Skeletal muscle cell (primary cell): ENCODE data around the gene CLASP1.

Experiments used
- DNase-seq: peaks from one replicate; pipeline ENCODE4 v3.0.0-alpha.2; 2010; ENCODE audit warnings: low read depth
- H3K4me3 ChIP-seq: 2 replicates; pipeline ENCODE4 v1.5.1; 2011; ENCODE audit warnings: low read depth, mild to moderate bottlenecking, control low read depth, low read length, moderate library complexity

The CLASP1 gene

DNA sequence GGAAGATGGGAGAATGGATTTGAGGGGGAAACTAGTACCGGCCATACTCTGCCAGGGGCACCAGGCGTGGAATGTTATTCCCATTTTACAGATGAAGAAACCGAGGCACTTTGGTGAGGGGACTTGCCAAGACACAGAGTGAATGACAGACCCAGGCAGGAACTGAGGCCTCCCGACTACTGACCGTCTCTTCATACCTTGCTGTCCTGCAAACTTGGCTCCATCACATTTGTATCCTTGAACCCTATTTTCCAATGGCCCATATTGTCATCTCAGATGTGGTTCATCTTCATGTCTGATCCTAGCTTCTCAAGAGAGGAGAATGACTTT is 358.0 kb downstream of the CLASP1 start:
- DNase-seq, result no peak
- no peak overlapping the region for H3K4me3 ChIP-seq

DNA sequence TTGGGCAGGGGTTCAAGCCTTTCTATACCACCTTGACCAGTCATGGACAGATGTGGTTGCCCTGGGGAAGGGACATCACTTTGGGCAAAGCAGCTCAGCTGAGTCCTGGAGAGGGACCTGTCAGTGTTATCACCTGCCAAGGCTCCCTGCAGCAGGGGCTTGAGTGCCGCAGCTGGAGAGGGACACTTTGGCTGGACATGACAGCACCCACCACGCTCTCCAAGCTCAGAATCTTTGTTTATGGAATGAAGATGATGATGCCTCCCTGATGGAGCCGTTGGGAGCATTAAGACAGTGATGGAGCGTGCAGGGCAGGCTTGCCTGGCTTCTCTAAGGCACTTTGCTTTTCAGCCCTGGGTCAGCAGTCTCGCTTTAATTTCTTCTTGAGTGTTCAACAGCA is 360.0 kb downstream of the CLASP1 start:
- no peak for DNase-seq
- H3K4me3 ChIP-seq, result no peak overlapping the region

DNA sequence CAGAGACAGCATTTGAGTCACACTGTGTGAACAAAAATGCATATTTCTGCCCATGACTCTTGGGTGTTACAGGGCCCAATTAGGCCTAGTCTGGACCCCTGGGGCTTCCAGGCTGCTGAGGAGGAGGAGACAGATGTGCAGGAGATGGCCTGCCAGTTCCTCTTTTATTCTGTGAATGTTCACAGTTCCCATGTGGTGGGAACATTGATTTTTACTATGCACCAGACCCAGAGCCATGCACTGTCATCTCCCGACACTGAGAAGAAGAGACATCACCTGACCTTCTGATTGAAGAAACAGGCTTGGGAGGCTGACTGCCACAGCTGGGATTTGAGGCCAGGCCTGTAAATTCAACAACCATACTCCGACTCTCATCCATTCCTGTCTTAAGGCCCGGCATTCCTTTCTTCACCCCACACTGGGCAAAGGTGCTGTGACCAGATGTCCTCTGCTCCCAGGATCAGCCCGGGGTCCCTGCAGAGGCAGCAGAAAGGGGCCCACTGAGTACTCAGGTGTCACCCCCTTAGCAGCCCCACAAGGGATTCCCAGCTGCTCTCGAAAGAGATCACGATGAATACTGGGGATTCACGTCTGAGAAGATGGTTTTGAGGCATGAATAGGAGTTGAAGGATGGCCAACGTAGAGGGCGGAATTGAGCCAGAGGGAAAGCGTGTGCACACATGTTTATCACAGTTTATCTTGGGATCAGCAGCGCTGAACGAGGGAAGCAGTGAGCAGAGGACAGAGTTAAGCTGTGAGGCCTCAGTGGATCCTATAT is 360.6 kb downstream of the CLASP1 start:
- no peak for DNase-seq
- H3K4me3 ChIP-seq, result no peak overlapping the region

DNA sequence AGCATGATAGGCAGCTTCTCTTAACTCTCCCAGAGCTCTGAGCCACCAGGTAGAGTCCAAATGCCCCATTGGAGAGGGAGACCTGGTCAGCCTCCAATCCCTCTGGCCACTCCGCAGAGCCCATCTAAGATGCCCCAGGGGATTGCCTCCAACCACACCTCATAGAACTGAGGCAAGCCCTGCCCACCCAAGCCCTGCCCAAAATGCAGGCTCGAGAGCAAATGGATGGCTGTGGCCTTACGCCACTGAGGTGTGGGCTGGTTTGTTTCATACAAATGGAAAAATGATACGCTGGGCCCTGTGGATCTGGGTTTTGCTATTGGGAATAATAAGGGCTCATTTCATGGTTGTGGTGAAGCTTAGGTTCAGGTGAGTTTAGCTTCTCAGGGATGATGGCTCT is 361.3 kb downstream of the CLASP1 start:
- DNase-seq, result no peak

More for the DNA sequence above, 361.3 kb downstream of the CLASP1 start:
- no peak overlapping the region for H3K4me3 ChIP-seq
